GM19328 (cell line): ENCODE data around the gene MDM4.

Experiments
- ATAC-seq: cut with Tn5 transposase; IDR thresholded peaks from one replicate; pipeline ENCODE4 v1.9.1; 2021; ENCODE audit warnings: mild to moderate bottlenecking, moderate library complexity; ENCODE audit not compliant: unreplicated experiment

Gene MDM4

GRCh38 chr1:204576422-204576821 is 60.2 kb downstream of the MDM4 start:
- ATAC-seq = no peak

- ATAC-seq = no peak
These were observed 61.7 kb downstream of the MDM4 start for GRCh38 chr1:204577794-204578478.

- ATAC-seq = peak; percentile 72
These were observed 62.9 kb downstream of the MDM4 start for GRCh38 chr1:204578867-204579664.

DNA sequence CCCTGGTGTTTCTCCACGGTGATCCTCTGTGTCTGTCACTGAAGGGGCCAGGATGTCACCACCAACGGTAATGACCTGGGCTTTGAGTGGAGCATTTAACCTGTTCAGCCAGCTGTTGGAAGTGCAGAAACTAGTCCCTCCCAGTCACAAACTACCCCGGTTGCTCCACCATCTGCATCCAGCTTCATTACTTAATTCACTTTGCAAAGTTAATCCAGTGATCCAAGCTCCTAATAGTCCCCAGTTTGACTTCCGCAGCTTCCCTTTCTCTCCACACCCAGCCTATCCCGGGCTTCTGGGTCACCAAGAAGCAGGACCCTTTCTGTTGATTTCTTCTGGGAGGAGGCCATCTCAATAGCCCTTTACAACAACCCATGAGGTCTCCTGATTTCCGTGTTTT is 63.5 kb downstream of the MDM4 start:
- no peak for ATAC-seq

DNA sequence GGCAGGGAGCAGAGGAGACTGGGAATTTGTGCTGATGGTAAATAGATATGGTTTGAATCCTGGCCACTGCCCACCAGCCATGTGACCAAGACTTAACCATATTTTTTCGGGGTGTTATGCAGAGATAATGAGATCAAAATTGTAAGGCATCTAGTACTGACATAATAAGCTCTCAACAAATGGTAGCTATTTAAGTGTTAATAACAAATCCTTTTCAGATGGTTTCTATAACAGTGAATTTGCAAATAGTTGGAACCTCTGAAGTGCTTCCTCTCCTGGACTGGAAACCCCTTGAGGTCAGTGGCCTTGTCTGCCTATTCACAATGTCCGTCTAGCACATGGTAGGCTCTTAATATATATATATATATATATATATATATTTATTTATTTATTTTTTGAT is 64.7 kb downstream of the MDM4 start:
- ATAC-seq = no peak

DNA sequence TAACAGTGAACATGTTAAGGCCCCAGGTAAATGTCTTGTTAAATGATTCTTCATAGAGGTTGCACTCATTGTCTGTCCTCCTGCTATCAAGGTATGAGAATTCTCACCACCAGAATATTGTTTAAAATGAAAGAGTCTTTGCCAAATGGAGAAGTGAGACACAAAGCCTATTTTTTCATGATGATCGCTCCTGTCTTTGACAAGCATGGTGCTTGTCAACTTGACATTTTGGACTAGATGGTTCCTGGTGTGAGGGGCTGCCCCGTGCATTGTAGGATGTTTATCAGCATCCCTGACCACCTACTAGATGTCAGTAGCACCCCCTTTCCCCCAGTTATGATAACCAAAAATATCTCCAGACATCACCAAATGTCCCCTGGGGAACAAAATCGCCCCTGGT is 65.6 kb downstream of the MDM4 start:
- ATAC-seq = no peak

DNA sequence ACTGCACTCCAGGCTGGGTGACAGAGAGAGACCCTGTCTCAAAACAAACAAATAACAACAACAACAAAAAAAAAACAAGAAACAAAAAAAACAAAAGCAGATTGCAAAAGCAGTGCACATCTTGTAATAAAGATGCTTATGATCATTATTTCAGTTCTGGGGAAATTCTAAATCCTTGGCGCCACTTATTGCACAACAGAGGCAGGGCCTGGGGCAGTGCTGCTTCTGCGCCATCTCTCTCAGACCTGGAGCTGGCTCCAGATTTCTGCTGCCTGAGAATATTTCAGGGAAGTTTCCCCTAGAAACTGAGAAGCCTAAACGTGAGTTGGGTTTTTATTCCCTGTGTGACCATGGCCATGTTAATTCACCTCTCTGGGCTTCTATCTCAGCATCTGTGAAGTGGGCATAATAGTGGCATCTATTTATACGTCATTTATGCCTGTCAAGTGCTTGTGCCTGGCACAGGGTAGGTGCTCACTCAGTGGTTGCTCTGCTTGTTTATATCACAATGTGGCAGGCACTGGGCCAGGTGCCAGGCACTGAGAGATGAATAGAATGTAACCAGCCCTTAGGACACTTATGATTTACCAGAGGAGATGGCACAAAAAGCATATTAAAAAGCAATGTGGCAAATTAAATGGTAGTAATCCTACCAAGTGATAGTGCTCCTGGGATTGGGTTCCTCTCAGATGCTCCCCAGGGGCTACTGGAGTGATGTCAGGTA is 67.9 kb downstream of the MDM4 start:
- ATAC-seq = no peak

- no peak for ATAC-seq
These were observed 68.6 kb downstream of the MDM4 start for GRCh38 chr1:204584699-204585372.

DNA sequence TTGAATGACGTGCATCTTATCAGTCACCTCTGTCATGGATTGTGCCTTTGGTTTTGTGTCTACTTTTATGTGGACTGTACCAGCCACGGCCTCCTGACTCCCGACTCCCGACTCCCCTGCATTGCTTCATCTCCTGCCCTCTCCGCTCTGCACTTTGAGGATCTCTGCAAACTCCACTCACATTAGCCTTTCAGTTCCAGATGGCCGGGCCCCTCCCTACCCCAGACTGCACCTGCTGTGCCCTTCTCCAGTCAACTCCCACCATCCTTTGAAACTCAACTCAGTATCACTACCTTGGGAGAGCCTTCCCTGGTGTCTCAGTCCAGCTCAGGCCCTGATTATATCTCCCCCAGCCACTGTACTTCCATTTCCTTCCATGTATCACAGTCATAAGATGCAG is 71.4 kb downstream of the MDM4 start:
- no peak for ATAC-seq

DNA sequence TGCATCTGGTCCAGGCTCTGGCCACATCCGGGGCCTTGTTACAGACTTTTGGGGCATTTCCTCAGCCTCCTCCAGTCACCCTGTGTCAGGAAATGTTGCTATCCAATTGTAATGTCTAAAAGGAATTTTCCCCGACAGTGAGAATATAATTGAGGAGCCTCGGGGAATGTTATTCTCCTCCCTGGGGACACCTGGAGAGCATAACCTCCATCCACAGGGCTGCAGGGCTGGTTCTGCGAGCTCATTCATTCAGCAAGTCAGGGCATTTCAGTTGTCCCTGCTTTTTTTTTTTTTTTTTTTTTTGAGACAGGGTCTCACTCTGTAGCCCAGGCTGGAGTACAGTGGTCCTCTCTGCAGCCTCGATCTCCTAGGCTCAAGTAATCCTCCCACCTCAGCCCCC is 72.6 kb downstream of the MDM4 start:
- no peak for ATAC-seq

- no peak for ATAC-seq
These were observed 73.3 kb downstream of the MDM4 start for GRCh38 chr1:204589409-204590038.

GRCh38 chr1:204591473-204592090 is 75.4 kb downstream of the MDM4 start:
- ATAC-seq = no peak

DNA sequence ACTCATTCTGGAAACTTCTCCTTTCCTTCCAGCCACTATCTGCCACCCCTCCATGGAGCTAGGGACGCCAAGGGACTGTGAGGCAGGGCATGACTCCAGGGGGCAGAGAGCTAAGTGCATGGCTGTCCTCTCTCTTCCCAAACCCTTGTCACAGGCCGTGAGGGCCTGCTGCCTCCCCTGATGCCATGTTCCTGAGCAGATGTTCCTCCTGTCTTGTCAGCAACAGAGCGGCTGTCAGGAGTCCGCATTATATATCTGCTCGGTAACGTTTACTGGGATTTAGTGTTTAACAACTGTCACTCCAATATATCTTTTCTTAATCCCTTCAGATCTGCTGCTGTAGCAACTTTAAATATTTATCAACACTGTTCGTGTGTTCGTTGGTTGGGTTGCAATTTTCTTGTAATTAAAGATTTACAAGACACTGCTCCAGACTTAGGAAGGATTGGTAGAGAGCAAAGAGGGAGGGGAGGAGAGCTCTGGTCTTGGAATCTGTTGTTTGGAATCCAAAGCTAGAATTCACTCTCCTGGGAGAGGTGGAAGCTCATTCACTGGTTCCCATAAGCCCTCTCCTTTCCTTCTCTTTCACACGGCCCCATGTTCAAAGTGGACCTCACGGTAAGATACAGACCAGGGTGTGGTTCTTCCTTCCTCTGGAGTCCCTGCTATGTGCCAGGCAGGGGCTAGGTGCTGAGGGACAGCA is 76.2 kb downstream of the MDM4 start:
- no peak for ATAC-seq

- ATAC-seq = no peak
These were observed 82.2 kb downstream of the MDM4 start for GRCh38 chr1:204598319-204598969.

DNA sequence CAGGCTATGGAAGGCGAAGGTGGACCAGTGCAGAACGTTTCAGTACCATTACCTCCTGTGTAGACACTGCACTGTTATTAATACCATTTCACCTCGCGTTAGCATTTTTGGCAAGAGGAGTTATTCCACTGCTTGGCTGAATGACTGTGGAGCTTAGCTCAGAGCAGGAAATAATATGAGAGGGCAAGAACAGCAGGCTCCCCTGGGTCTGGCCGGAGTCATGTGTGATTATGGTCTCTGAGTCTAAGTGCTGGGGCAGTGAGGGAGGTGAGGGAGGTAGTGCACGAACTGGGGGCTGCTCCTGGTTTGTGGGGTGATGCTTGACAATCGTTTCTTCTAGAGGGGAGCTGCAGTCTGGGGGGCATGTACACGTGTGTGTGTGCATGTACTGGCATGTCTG is 82.9 kb downstream of the MDM4 start:
- no peak for ATAC-seq

DNA sequence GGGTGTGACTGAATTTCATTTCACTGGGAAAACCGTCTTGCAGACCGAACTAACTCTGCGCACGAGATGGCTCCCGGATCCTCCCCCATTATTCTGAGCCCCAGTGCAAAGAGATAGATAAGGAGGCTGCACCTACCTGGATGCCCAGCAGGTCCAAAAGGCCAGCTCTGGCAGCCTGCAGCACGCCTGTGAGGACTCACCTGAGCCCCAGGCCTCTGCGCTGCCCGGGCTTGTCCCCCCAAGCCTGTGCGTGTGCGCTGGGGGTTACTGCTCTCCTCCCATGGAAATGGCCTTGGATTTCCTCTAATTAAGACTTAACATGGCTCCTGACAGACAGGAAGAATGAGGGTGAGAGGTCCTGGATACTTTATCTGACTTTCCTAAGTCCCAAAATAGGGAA is 83.4 kb downstream of the MDM4 start:
- no peak for ATAC-seq

DNA sequence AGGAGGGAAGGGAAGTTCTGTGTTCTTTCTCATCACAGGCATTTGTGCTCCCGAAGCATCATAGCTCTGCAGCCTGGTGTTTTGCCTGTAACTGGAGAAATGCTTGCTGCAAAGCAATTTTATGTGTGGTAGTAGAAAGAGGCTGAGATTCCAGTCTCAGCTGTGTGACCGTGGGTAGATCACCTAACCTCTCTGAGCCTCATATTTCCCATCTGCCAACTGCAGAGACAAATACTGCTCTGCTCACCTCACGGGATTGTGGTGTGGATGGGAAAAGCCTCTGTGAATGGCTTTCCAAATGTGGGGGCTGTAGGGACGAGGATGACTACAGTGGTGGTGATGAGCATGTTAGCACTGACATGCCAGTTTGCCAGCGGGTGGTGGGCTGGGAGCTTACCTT is 84.0 kb downstream of the MDM4 start:
- no peak for ATAC-seq

DNA sequence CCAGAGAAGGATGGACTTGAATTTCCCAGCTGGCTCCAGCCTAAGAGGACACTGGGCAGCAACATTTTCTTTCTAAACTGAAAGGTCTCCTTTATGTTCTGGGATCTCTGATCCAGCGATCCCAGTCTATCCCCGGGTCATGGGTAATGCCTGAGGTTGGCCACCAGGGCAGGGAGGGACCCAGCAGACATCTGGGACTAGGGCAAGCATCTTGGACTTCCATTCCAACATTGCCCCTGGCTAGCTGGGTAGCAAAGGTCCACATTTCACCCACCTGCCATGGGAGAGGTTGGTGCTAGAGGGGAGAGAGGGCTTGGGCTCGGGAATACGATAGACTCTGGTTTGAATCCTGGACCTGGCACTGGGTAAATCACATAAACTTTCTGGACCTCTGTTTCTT is 84.8 kb downstream of the MDM4 start:
- ATAC-seq = no peak

DNA sequence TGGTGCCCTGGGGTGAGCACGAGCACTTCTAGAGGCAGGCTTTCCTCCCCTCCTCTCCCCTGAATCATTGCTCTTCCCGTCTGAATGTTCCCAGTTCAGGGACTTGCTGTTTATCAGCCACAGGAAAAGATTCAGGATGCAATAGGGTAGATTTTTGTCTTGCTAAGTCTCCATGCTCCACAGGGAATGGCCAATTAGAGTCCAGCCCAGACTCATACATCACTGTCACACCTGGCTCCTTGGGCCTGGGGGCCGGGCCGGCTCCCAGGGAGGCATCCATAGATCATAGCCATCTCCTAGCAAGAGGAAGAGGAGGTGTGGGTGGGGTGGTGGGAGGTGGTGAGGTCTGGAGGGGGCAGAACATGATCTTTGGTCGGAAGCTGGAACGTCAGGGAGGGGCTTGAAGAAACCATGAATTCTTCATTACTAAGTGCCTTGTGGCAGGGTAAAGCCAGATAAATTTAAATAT is 85.9 kb downstream of the MDM4 start:
- no peak for ATAC-seq
